Measurements from ENCODE around the gene CCDC88C. TPM values are rescaled to one million over a fixed set of nuclear protein-coding genes. Genes with fewer than 3 reads are reported as not detected.

The CCDC88C gene
- total and polyA plus RNA-seq, 9 donors, result 2.0 to 17.7 (median 3.9) TPM

DNA sequence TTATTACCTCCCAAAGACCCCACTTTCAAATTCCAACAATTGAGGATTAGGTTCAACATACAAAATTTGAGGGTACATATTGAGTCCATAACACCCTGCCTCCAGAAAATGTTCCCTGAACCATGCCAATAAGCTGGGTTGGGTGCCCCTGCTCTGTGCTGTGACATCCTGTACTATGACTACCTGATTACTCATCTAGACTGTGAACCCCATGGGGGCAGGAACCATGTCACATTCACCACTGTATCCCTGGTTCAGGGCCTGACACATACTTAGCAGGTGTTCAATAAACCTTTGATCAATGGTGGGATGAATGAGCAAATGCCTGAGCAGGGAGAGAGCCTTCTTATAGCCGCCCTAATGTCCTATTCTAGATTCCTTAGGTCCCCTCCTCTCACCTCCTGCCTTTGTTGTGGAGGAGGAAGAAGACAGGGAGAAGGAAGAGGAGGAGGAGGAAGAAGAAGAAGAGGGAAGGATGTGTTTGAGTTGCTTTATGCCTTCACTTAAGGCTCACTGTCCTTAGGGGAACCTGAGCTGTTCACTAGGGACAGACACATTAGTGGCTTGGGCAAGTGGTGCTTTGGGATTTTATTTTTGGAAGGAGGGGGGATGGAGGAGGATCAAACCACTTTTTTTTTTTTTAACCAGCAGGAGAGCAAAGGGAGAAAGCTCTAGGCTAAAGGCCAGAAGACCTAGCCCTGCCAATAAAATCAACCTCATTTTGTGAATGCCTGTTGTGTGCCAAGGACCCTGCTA lies 194.4 kb downstream of the CCDC88C start:
- Histone ChIP-seq H3K9me3 (no peaks in the 10 kb centered on the region), H3K4me1 (ENCODE audit: insufficient read depth) (no peaks in the 10 kb centered on the region), H3K36me3 (no peaks in the 10 kb centered on the region), H3K27me3 (no peaks in the 10 kb centered on the region), H3K4me3 (no peak overlapping the region), H3K27ac (no peak overlapping the region)
- intact Hi-C loops (cut with DNase I), result no loop called here
- WGBS, 3 donors, result 85 to 91% (median 86%) methylated on average over 1 of the region's 1 CpG
- no peak for TF ChIP-seq EP300 (IDR thresholded peaks at IDR 0.05)
- no peak for DNase-seq

Other genes starting within 250 kb of the CCDC88C start
- gene GPR68, start 173.1 kb downstream of the CCDC88C start, total RNA-seq, result under 1 TPM in 6 of 7 donors, not detected in 1; 0.17 to 0.57 (median 0.33) TPM
- gene GPR68, start 173.1 kb downstream of the CCDC88C start, polyA plus RNA-seq, result under 1 TPM; 0.40 to 0.45 TPM
- 10 to 100 TPM; 59.5 to 86.3 (median 74.7) TPM for gene PPP4R3A, start 92.5 kb upstream of the CCDC88C start, total RNA-seq
- gene PPP4R3A, start 92.5 kb upstream of the CCDC88C start, polyA plus RNA-seq, result 10 to 100 TPM; 50.0 to 50.3 TPM